ENCODE results near the gene EPYC. TPM values are rescaled to one million over a fixed set of nuclear protein-coding genes. Genes with fewer than 3 reads are reported as not detected.

EPYC gene
- total RNA-seq, 5 donors from 2014 or later (not counting 1 experiment from before 2014, with no cell fraction given) = not detected

DNA sequence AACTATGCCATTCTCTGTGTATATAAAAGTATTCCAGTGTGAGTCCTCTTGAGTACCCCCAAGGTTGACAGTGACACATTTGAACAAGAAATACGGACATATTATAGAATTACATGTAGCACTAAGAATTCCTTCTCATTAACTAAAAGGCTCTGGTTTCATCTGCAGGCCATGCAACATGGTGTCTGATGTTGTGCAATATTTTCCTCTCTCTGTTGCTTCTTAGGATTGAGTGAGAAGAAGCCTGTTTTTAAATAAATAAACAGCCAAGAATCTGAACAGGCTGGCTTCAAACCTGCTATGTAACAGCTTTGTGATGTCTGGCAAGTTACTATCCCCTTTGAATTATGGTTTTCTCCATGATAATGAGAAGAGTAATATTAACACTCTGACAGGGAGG, 27.5 kb downstream of the EPYC start:
- Histone ChIP-seq H3K27me3 (replicated peaks in 1 of 2; ENCODE audit: control insufficient read depth in 2 of 2, extremely low read depth in 1 of 2, insufficient read depth in 2 of 2, low read length in 1 of 2) (no peaks in the 10 kb centered on the region), H3K27ac (ENCODE audit: low read length) (no peak overlapping the region), H3K4me1 (ENCODE audit: control insufficient read depth in 1 of 2, extremely low read depth in 1 of 2, insufficient read depth in 2 of 2, low read length in 2 of 2) (no peaks in the 10 kb centered on the region), H3K9me3 (no peaks in the 10 kb centered on the region), H3K4me3 (ENCODE audit: control insufficient read depth in 1 of 2, extremely low read depth in 1 of 2, low read length in 1 of 2) (no peak overlapping the region), H3K36me3 (ENCODE audit: control insufficient read depth in 2 of 2, extremely low read depth in 1 of 2, insufficient read depth in 1 of 2, low read length in 1 of 2) (no peaks in the 10 kb centered on the region)
- no CpG with 5 or more reads among the region's 1 CpG for WGBS (ENCODE audit: insufficient coverage)
- CTCF ChIA-PET = interaction anchor here in 1 of 2 donors (0.8 kb wide), 1 partner anchor 16 kb away, joined by 3 read pairs; no protein-coding TSS in a partner anchor
- no peaks in the 10 kb centered on the region for H3K4me1 Mint-ChIP-seq
- H3K36me3 Mint-ChIP-seq = no peaks in the 10 kb centered on the region
- no peak overlapping the region for H3K4me3 Mint-ChIP-seq
- POLR2A ChIA-PET = no interaction called here
- H3K27me3 Mint-ChIP-seq = peaks cover 0 to 3% of the 10 kb centered on the region in 2 donors
- DNase-seq = no peak
- H3K9me3 Mint-ChIP-seq = no peaks in the 10 kb centered on the region
- ATAC-seq (replicated peaks in 1 of 4) = no peak
- no peak overlapping the region for H3K27ac Mint-ChIP-seq

DNA sequence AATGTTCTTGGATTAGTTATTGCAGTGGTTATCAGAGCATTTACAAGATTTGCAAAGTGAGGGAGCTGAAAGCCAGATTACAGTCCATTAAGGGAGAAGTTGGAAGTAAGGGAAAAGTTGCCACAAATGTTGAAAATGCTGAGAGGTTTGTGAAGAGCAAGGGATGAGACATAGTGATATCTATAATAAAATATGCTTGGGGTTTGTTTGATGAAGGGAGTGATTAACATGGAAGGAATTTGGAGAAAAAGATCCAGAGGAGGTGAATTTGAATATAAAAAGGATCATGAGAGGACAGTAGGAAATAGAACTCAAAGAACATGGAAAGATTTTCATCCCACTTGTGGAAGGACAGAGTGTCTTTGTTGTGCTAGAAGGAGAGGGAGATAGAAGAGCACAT, 30.5 kb downstream of the EPYC start:
- H3K4me1 Mint-ChIP-seq = no peaks in the 10 kb centered on the region
- H3K27ac Mint-ChIP-seq = no peak overlapping the region
- Histone ChIP-seq H3K36me3 (ENCODE audit: control insufficient read depth in 2 of 2, extremely low read depth in 1 of 2, insufficient read depth in 1 of 2, low read length in 1 of 2) (no peaks in the 10 kb centered on the region), H3K4me3 (ENCODE audit: control insufficient read depth in 1 of 2, extremely low read depth in 1 of 2, low read length in 1 of 2) (no peak overlapping the region), H3K27me3 (replicated peaks in 1 of 2; ENCODE audit: control insufficient read depth in 2 of 2, extremely low read depth in 1 of 2, insufficient read depth in 2 of 2, low read length in 1 of 2) (no peaks in the 10 kb centered on the region), H3K9me3 (no peaks in the 10 kb centered on the region), H3K4me1 (ENCODE audit: control insufficient read depth in 1 of 2, extremely low read depth in 1 of 2, insufficient read depth in 2 of 2, low read length in 2 of 2) (no peaks in the 10 kb centered on the region), H3K27ac (ENCODE audit: low read length) (no peak overlapping the region)
- POLR2A ChIA-PET = no interaction called here
- no peaks in the 10 kb centered on the region for H3K36me3 Mint-ChIP-seq
- CTCF ChIA-PET = no interaction called here
- H3K4me3 Mint-ChIP-seq = no peak overlapping the region
- ATAC-seq (replicated peaks in 1 of 4) = no peak
- no peaks in the 10 kb centered on the region for H3K9me3 Mint-ChIP-seq
- no peak for DNase-seq
- H3K27me3 Mint-ChIP-seq = peaks cover 2 to 3% of the 10 kb centered on the region in 2 donors

DNA sequence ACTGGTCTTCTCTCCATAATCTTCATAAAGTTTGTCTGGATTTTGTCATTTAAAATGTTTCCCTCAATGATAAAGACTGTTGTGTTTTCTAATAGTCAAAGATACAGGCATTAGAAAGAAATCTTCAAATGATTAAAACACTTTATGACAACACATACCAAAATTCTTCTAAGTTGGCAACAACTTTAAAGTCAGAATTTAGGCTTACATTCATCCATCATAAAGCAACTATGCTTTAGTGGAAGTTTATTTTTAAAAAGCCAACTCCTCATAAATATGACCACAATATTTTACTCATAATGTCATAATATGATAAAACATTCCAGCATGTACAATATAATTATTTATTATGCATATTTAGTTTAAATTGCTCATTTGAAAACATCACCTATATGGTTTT, 32.5 kb downstream of the EPYC start:
- Mint-ChIP-seq H3K36me3 (no peaks in the 10 kb centered on the region), H3K4me1 (no peaks in the 10 kb centered on the region), H3K27me3 (peaks cover 3% of the 10 kb centered on the region in 2 donors), H3K4me3 (no peak overlapping the region), H3K9me3 (no peaks in the 10 kb centered on the region), H3K27ac (no peak overlapping the region)
- ATAC-seq (replicated peaks in 1 of 4) (no peak), DNase-seq (no peak)
- H3K36me3 ChIP-seq (ENCODE audit: control insufficient read depth in 2 of 2, extremely low read depth in 1 of 2, insufficient read depth in 1 of 2, low read length in 1 of 2) = no peaks in the 10 kb centered on the region
- no peaks in the 10 kb centered on the region for H3K4me1 ChIP-seq (ENCODE audit: control insufficient read depth in 1 of 2, extremely low read depth in 1 of 2, insufficient read depth in 2 of 2, low read length in 2 of 2)
- H3K27me3 ChIP-seq (replicated peaks in 1 of 2; ENCODE audit: control insufficient read depth in 2 of 2, extremely low read depth in 1 of 2, insufficient read depth in 2 of 2, low read length in 1 of 2) = no peaks in the 10 kb centered on the region
- H3K27ac ChIP-seq (ENCODE audit: low read length) = no peak overlapping the region
- CTCF ChIA-PET = no interaction called here
- H3K9me3 ChIP-seq = no peaks in the 10 kb centered on the region
- H3K4me3 ChIP-seq (ENCODE audit: control insufficient read depth in 1 of 2, extremely low read depth in 1 of 2, low read length in 1 of 2) = no peak overlapping the region
- POLR2A ChIA-PET = no interaction called here

DNA sequence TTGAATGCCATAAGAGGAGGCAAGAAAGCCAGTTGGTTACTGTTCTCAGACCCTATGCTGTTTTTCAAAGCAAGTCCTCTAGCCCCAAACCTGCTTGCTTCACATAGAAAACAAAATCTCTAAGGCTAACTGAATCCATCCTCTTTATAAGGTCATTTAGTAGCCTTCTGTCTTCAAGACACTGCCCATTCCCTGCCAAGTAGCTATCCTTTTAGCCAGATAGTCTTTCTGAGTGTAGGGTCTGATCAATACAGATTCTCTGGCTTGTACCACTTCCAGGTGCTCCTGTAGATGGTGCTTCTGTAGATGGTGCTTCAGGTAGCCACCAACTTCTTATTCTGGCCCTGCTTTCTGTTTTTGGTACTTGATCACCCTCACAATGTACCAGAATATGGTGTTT, 33.9 kb downstream of the EPYC start:
- H3K27ac ChIP-seq (ENCODE audit: low read length) = no peak overlapping the region
- Mint-ChIP-seq H3K4me3 (no peak overlapping the region), H3K27ac (no peak overlapping the region), H3K4me1 (no peaks in the 10 kb centered on the region), H3K36me3 (no peaks in the 10 kb centered on the region), H3K9me3 (no peaks in the 10 kb centered on the region), H3K27me3 (peaks cover 0 to 3% of the 10 kb centered on the region in 2 donors)
- CTCF ChIA-PET = interaction anchor here in 1 of 2 donors (1.0 kb wide), 1 partner anchor 9 kb away, joined by 5 read pairs; no protein-coding TSS in a partner anchor
- DNase-seq (no peak), ATAC-seq (replicated peaks in 1 of 4) (no peak)
- H3K9me3 ChIP-seq = no peaks in the 10 kb centered on the region
- no peaks in the 10 kb centered on the region for H3K27me3 ChIP-seq (replicated peaks in 1 of 2; ENCODE audit: control insufficient read depth in 2 of 2, extremely low read depth in 1 of 2, insufficient read depth in 2 of 2, low read length in 1 of 2)
- H3K4me3 ChIP-seq (ENCODE audit: control insufficient read depth in 1 of 2, extremely low read depth in 1 of 2, low read length in 1 of 2) = no peak overlapping the region
- POLR2A ChIA-PET = no interaction called here
- H3K4me1 ChIP-seq (ENCODE audit: control insufficient read depth in 1 of 2, extremely low read depth in 1 of 2, insufficient read depth in 2 of 2, low read length in 2 of 2) = no peaks in the 10 kb centered on the region
- H3K36me3 ChIP-seq (ENCODE audit: control insufficient read depth in 2 of 2, extremely low read depth in 1 of 2, insufficient read depth in 1 of 2, low read length in 1 of 2) = no peaks in the 10 kb centered on the region

DNA sequence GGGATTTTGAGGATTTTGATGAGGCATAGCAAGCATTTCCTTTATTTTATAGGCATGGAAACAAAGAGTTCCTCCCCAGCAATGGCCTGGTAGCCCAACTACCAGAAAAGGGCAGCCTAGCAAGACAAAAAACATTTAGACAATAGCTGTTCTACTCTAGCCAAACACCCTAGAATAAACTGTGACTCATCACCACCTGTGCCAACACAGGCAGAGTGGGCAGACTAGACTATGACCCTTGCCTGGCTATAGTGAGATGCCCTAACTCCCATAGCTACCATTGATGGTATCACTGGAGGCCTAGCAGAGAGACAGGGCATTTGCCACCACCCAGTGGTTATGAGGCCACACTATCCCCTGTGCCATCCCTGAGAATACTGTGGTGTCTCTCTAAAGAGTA, 34.3 kb downstream of the EPYC start:
- Histone ChIP-seq H3K27me3 (replicated peaks in 1 of 2; ENCODE audit: control insufficient read depth in 2 of 2, extremely low read depth in 1 of 2, insufficient read depth in 2 of 2, low read length in 1 of 2) (no peaks in the 10 kb centered on the region), H3K36me3 (ENCODE audit: control insufficient read depth in 2 of 2, extremely low read depth in 1 of 2, insufficient read depth in 1 of 2, low read length in 1 of 2) (no peaks in the 10 kb centered on the region), H3K4me1 (ENCODE audit: control insufficient read depth in 1 of 2, extremely low read depth in 1 of 2, insufficient read depth in 2 of 2, low read length in 2 of 2) (no peaks in the 10 kb centered on the region), H3K4me3 (ENCODE audit: control insufficient read depth in 1 of 2, extremely low read depth in 1 of 2, low read length in 1 of 2) (no peak overlapping the region), H3K27ac (ENCODE audit: low read length) (no peak overlapping the region), H3K9me3 (no peaks in the 10 kb centered on the region)
- ChIA-PET CTCF (interaction anchor here in 1 of 2 donors (1.0 kb wide), 1 partner anchor 8 kb away, joined by 5 read pairs; no protein-coding TSS in a partner anchor), POLR2A (no interaction called here)
- Mint-ChIP-seq H3K9me3 (no peaks in the 10 kb centered on the region), H3K27me3 (peaks cover 0 to 3% of the 10 kb centered on the region in 2 donors), H3K27ac (no peak overlapping the region), H3K36me3 (no peaks in the 10 kb centered on the region), H3K4me1 (no peaks in the 10 kb centered on the region), H3K4me3 (no peak overlapping the region)
- DNase-seq (no peak), ATAC-seq (replicated peaks in 1 of 4) (peak in 1 of 4 experiments; percentile 4)

DNA sequence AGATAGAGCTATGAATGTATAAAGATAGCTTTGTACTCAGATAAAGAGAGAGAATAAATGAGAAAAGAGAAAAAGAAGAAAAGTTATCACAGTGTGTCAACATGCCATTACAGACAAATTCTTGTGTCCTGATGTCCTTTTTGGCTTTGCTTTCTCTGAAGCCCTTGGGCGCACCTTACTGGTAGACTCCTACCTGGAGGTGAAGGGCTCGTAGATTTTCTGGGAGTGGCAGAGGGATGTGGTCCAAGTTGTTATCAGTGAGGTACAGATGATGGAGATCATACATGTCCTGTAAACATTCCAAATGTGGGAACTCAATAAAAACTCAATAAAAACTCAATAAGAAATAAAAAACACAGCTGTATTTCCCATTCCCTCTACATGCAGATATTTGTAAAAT, 34.9 kb downstream of the EPYC start:
- Mint-ChIP-seq H3K4me3 (no peak overlapping the region), H3K4me1 (no peaks in the 10 kb centered on the region), H3K27ac (no peak overlapping the region), H3K9me3 (no peaks in the 10 kb centered on the region), H3K27me3 (peaks cover 0 to 3% of the 10 kb centered on the region in 2 donors), H3K36me3 (no peaks in the 10 kb centered on the region)
- no peaks in the 10 kb centered on the region for H3K9me3 ChIP-seq
- no peak overlapping the region for H3K27ac ChIP-seq (ENCODE audit: low read length)
- no peaks in the 10 kb centered on the region for H3K4me1 ChIP-seq (ENCODE audit: control insufficient read depth in 1 of 2, extremely low read depth in 1 of 2, insufficient read depth in 2 of 2, low read length in 2 of 2)
- H3K36me3 ChIP-seq (ENCODE audit: control insufficient read depth in 2 of 2, extremely low read depth in 1 of 2, insufficient read depth in 1 of 2, low read length in 1 of 2) = no peaks in the 10 kb centered on the region
- DNase-seq (no peak), ATAC-seq (replicated peaks in 1 of 4) (no peak)
- no peak overlapping the region for H3K4me3 ChIP-seq (ENCODE audit: control insufficient read depth in 1 of 2, extremely low read depth in 1 of 2, low read length in 1 of 2)
- ChIA-PET CTCF (interaction anchor here in 1 of 2 donors (0.9 kb wide), 1 partner anchor 17 kb away, joined by 4 read pairs; no protein-coding TSS in a partner anchor), POLR2A (interaction anchor here in 1 of 2 donors (0.6 kb wide), 1 partner anchor 130 kb away, joined by 3 read pairs; no protein-coding TSS in a partner anchor)
- no CpG with 5 or more reads among the region's 2 CpGs for WGBS (ENCODE audit: insufficient coverage)
- no peaks in the 10 kb centered on the region for H3K27me3 ChIP-seq (replicated peaks in 1 of 2; ENCODE audit: control insufficient read depth in 2 of 2, extremely low read depth in 1 of 2, insufficient read depth in 2 of 2, low read length in 1 of 2)

DNA sequence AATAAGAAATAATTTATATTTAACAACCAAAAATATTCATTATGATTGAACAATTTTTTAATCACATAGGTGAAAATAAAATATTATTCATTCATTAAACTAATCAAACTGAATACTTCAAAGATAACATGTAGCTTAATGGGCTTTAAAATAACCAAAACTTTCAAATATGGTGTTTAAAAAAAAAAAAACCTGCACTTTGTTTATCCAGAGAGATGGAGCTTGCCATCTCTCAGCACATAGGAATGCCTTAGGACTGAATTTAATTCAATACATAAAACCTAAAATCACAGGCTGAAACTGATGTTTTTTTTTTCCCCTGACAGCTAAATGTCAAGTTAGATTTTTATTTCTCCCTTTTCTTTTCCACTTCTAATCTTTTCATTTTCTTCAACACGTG, 35.4 kb downstream of the EPYC start:
- no peaks in the 10 kb centered on the region for H3K27me3 ChIP-seq (replicated peaks in 1 of 2; ENCODE audit: control insufficient read depth in 2 of 2, extremely low read depth in 1 of 2, insufficient read depth in 2 of 2, low read length in 1 of 2)
- no peaks in the 10 kb centered on the region for H3K9me3 Mint-ChIP-seq
- H3K4me3 Mint-ChIP-seq = no peak overlapping the region
- ATAC-seq (replicated peaks in 1 of 4) = no peak
- WGBS (ENCODE audit: insufficient coverage) = no CpG with 5 or more reads among the region's 1 CpG
- CTCF ChIA-PET = interaction anchor here in 1 of 2 donors (0.9 kb wide), 1 partner anchor 16 kb away, joined by 4 read pairs; no protein-coding TSS in a partner anchor
- no peaks in the 10 kb centered on the region for H3K36me3 ChIP-seq (ENCODE audit: control insufficient read depth in 2 of 2, extremely low read depth in 1 of 2, insufficient read depth in 1 of 2, low read length in 1 of 2)
- peaks cover 0 to 3% of the 10 kb centered on the region in 2 donors for H3K27me3 Mint-ChIP-seq
- POLR2A ChIA-PET = interaction anchor here in 1 of 2 donors (0.6 kb wide), 1 partner anchor 131 kb away, joined by 3 read pairs; no protein-coding TSS in a partner anchor
- no peaks in the 10 kb centered on the region for H3K36me3 Mint-ChIP-seq
- no peaks in the 10 kb centered on the region for H3K4me1 ChIP-seq (ENCODE audit: control insufficient read depth in 1 of 2, extremely low read depth in 1 of 2, insufficient read depth in 2 of 2, low read length in 2 of 2)
- DNase-seq = no peak
- no peaks in the 10 kb centered on the region for H3K9me3 ChIP-seq
- H3K27ac ChIP-seq (ENCODE audit: low read length) = no peak overlapping the region
- no peaks in the 10 kb centered on the region for H3K4me1 Mint-ChIP-seq
- no peak overlapping the region for H3K4me3 ChIP-seq (ENCODE audit: control insufficient read depth in 1 of 2, extremely low read depth in 1 of 2, low read length in 1 of 2)
- H3K27ac Mint-ChIP-seq = no peak overlapping the region

Data from T-cell (primary cell).